ES-I3 (cell line): ENCODE measurements around the gene HSPH1.
"Not testable (repeated sequence)": the region's sequence is repeated elsewhere in the genome, so short reads cannot be mapped to it uniquely, and the experiment has no call there.

Experiments used
- H3K36me3 ChIP-seq: 2 replicates; pipeline ENCODE4 v1.6.1; 2013; ENCODE audit warnings: mild to moderate bottlenecking, low read length, control low read depth, moderate library complexity; ENCODE audit not compliant: insufficient read depth
- H3K4me1 ChIP-seq: 2 replicates; pipeline ENCODE4 v1.6.1; 2013; ENCODE audit warnings: mild to moderate bottlenecking, control low read depth, low read length; ENCODE audit not compliant: insufficient read depth
- H3K9ac ChIP-seq: 2 replicates; pipeline ENCODE4 v1.6.1; 2013; ENCODE audit warnings: low read depth, mild to moderate bottlenecking, low read length, moderate library complexity
- H3K9me3 ChIP-seq: 2 replicates; pipeline ENCODE4 v1.6.1; 2013; ENCODE audit warnings: mild to moderate bottlenecking, low read length, moderate library complexity; ENCODE audit not compliant: control insufficient read depth, insufficient read depth

The HSPH1 gene

DNA sequence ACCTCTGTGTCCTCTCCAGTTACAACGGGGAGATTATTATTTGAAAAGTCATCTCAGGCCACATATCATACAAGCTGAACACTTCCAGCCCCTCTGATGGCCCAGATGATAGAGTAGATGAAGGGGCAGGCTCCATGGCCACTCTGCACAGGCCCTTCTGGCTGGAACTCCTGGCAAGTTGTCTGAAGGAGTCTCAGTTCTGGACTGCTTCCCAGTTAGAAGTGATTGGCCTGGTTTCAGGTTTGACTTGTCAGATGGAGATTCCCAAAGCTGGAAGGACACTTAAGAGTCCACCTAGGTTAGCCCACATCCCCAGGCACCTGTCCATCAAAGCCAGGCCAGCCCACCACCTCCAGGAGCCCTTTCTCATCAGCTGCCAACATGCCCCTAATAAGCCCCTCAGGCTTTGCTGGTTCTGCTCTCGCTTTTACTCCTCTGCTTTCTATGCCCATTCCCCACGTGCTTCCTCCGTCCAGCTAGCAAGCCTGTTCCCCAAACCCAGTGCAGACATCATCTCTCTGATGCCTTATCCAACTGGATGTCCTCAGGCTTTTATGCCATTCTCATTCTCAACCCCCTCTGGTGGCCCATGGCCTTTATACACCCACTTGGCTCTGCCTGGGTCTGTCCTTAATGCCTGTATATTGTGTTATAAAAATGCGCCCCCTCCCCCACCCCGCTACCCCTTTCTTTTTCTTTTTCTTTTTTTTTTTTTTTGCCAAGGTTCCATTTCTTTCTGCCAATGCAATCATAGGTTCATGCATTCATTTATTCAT, 56.5 kb downstream of the HSPH1 start:
- H3K9me3 ChIP-seq, result no peaks in the 10 kb centered on the region
- H3K9ac ChIP-seq, result no peak overlapping the region
- H3K36me3 ChIP-seq, result no peaks in the 10 kb centered on the region
- H3K4me1 ChIP-seq, result no peaks in the 10 kb centered on the region

DNA sequence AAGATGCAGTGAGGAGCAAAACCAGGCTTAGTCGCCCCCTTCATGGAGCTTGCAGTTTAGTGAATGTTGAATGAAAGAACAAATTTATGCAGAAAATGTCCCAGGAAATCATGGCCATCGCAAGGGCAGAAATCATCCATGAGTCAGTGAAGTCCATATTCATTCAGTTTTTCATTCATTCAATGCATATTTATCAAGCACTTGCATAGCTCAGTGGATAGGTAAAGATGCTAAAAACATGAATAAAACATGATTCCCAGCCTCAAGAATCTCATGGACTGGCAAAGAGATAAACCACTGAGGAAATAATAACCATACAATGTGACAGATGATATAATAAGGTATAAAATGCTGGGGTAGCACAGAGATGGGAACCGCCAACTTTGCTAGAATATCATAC, 58.8 kb downstream of the HSPH1 start:
- no peaks in the 10 kb centered on the region for H3K4me1 ChIP-seq
- H3K9ac ChIP-seq, result no peak overlapping the region
- no peaks in the 10 kb centered on the region for H3K9me3 ChIP-seq
- H3K36me3 ChIP-seq, result no peaks in the 10 kb centered on the region

DNA sequence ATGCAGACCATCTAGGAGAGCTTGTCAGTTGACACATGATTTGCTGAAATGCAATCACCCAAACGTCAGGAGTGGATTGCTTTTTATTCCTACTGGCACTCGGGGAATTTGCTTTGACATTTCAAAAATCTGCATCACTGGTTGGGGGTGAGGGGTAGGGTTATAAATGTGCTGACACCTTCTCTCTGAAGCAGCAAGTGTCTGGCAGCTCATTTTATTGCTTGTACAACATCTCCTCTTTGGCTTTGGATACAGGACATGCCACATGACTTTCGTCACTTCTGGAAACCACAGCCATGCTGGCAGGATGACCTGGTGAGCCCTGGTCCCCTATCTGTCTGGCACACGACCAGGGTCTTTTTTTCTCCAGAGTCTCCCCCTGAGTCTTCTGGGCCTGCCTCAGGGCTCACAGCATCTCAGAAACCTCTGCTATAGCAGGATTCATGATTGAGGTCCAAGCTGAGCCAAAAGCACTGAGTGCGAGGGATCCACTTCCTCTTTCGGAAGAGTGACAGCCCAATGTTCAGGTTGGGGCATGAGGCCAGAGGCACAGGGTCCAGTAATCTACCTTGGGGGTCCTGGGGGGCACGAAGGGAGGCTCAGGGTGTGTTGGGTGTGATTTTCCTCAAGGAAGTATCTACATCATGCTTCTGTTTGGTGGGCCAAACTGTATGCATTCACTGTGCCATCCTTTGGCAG, 60.1 kb downstream of the HSPH1 start:
- H3K9ac ChIP-seq, result no peak overlapping the region
- H3K4me1 ChIP-seq, result no peaks in the 10 kb centered on the region
- H3K36me3 ChIP-seq, result no peaks in the 10 kb centered on the region
- no peaks in the 10 kb centered on the region for H3K9me3 ChIP-seq

DNA sequence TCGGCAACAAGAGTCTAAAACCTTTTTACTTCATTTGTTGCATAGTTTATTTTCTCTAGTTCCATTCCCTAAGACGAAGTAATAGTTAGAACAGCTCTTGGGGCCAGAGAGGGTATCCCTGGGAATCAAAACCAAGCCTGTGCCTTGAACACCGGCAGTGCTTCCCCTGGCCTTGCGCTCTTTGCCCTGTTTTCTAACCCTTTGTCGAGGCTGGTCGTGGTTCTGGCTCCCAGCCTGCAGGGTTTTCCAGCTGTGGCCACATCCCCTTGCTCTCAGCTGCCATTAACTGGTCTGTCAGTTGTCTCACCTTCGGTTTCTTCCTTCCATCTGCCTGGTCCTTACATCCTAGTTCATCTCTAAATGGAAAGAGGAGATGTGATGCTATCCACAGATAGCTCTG, 61.0 kb downstream of the HSPH1 start:
- no peak overlapping the region for H3K9ac ChIP-seq
- no peaks in the 10 kb centered on the region for H3K36me3 ChIP-seq
- H3K4me1 ChIP-seq, result no peaks in the 10 kb centered on the region
- no peaks in the 10 kb centered on the region for H3K9me3 ChIP-seq

DNA sequence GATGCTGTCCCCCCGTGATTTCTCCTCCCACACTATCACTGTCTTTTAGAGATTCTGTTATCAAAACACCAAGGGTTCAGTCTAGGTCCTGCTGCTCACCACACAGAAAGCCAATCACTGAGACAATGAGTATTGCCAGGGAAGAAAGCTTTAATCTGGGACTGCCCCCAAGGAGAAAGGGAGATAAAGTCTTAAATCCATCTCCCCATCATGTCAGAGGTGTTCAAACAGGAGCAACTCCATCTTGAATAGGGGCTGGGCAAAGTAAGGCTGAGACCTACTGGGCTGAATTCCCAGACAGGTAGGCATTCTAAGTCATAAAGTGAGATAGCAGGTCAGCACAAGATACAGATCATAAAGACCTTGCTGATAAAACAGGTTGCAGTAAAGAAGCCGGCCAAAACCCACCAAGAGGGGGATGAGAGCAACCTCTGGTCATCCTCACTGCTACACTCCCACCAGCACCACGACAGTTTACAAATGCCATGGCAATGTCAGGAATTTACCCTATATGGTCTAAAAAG, 63.7 kb downstream of the HSPH1 start:
- H3K36me3 ChIP-seq, H3K9ac ChIP-seq, H3K9me3 ChIP-seq, H3K4me1 ChIP-seq: not testable (repeated sequence)

DNA sequence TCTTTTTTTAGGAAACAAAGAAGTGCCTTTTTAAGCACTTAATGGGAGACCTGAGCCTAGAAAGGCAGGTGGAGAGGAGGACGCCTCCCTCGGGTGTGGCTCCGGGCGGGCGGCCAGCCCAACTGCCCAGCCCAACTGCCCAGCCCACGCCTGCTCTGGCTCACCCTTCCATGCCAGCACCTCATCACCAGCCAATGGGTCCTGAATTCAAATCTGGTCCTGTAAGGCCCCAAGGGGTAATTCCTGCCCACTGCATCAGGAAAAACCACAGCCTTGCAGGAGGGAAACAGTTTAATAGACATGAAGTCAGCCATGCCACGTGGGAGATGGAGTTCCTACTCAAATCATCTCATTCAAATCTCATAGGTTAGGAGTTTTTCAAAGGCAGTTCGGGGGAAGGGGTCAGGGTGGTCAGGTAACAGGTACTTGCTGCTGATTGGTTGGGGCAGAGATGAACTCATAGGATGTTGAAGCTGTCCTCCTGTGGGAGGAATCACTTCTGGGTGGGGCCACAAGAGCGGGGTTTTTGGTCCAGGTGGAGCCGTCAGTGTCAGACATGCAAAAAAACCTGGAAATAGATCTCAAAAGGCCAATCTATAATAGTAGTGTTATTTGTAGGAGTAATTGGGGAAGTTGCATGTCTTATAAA, 64.9 kb downstream of the HSPH1 start:
- Histone ChIP-seq H3K9ac (no peak overlapping the region; the same call in 1 of the 2 replicates), H3K4me1 (0 out of 2 replicates have a peak, but pooled peaks cover 3% of the 10 kb centered on the region), H3K9me3 (no peaks in the 10 kb centered on the region), H3K36me3 (no peaks in the 10 kb centered on the region)

DNA sequence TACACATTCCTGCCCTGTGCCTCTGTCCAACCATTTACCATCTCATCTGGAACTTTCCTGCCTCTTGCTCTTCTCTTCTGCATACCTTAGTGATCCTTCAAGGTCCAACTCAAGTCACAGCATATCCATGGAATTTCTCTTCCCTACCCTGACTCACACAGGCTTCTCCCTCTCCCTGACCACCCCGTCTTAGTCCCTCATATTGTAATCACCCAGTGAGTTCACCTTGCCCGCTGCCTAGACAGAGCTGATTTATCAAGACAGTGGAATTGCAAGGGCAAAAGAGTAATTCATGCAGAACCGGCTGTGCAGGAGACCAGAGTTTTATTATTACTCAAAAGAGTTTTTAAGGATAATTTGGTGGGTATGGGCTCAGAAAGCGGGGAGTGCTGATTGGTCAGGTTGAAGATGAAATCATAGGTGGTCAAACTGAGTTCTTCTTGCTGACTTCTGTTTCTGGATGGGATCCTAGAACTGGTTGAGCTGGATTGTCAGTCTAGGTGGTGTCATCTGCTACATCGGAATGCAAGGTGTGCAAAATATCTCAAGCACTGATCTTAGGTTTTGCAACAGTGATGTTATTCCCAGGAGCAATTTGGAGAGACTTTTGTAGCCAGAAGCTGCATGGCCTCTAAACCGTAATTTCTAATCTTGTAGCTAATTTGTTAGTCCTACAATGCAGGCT, 67.2 kb downstream of the HSPH1 start:
- Histone ChIP-seq H3K9me3 (no peaks in the 10 kb centered on the region), H3K4me1 (0 out of 2 replicates have a peak, but pooled peaks cover 3% of the 10 kb centered on the region), H3K36me3 (no peaks in the 10 kb centered on the region), H3K9ac (no peak overlapping the region)

DNA sequence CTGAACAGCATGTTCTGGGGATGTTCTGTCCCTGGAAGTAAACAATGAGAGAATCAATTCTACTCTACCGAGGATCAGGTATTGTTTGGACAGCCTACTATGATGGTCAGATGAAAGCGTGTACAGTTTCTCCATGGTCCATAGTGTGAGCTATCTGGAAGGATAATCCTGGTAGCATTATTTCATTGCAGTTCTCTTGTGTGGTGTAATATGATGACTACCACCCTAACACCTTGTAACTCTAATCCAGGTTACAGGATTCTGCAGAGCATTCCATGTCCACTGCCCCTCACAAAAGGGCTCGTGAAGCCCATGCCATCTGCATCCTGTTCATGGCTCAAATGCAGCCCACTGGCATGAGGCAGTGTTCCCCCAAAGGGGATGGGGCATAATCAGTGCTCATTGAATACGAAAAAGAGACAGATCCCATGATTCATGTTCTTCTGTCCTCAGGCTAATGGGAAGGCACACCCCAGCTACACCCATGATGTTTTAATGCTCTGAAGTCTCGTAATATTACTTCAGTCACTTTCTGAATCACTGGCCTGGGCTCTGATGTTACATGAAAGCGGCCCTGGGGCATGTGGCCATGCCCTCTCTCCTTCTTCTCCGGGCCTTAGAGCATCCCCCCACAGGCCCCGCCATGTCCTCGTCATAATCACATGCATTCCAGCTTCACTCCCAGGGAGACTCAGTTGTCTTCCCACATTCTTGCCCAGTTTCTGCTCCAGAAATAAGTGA, 68.4 kb downstream of the HSPH1 start:
- H3K9ac ChIP-seq, result no peak overlapping the region
- H3K36me3 ChIP-seq, result no peaks in the 10 kb centered on the region
- no peaks in the 10 kb centered on the region for H3K9me3 ChIP-seq
- H3K4me1 ChIP-seq, result 0 out of 2 replicates have a peak, but pooled peaks cover 3% of the 10 kb centered on the region

DNA sequence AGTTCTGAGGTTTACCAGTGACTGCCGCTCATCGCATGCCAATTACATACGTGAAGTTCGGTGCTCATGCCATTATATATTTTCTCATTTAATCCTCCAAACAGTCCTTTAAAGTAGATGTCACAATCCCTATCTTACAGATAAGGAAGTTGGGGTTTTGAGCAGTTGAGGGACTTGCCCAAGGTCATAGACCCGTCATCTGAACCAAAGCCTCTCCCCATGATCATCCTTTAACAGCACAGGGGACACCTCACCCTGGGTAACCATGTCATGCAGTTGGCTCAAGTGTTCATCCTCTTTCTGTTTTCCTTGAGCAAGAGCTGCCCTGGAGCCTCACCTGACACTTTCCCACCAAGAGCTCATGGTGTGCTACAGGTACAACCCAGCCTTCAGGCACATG, 69.1 kb downstream of the HSPH1 start:
- Histone ChIP-seq H3K9me3 (no peaks in the 10 kb centered on the region), H3K36me3 (no peaks in the 10 kb centered on the region), H3K4me1 (0 out of 2 replicates have a peak, but pooled peaks cover 3% of the 10 kb centered on the region), H3K9ac (no peak overlapping the region)

DNA sequence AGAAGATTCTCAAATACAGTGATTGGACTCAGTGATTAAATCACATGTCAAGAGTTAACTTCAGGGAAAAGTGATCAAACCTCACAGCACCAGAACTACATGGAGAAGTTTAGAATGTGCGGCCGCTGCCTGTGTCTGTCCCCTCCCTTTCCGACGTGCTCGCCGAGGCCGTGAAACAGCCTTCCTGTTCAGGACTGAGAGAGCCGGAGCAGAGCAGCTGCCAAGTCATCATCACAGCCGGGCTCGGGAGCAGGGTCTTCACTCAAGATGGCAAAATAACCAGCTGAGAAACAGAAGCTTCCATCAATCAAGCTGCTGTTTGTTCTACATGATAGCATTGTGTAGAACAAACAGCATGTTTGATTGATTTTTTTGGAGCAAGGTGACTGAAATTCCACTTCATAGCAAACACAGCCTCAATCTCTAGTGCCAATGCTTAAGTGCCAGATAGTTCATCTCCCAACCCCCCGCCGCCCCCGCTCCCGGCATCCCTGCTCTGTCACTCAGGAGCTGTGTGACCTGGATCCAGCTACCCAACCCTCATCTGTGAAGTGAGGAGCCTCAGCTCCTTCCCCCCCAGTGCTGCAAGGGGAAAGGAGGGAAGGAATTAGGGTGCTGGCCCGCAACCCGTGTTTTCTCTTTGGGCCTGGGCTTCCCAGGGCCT, 70.6 kb downstream of the HSPH1 start:
- Histone ChIP-seq H3K4me1 (0 out of 2 replicates have a peak, but pooled peaks cover 3% of the 10 kb centered on the region), H3K36me3 (no peaks in the 10 kb centered on the region), H3K9me3 (no peaks in the 10 kb centered on the region), H3K9ac (no peak overlapping the region)

DNA sequence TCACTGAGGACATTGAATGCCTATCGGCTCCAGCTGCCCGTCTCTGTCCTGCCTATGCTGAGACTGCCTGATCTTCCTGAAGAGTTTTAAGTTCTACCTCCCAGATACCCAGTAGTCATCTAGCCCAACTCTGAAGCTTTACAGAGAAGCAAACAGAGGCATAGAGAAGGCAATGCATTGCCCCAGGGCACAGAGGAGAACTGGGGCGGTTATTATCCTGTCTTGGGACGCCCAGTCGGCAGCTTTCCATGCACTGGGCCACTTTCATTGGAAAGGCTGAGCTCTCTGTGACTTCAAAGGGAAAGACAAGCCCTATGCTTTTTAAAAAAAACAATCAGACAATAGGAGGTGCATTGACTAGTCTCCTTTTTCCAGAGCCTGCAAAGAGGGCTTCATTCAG, 71.6 kb downstream of the HSPH1 start:
- Histone ChIP-seq H3K4me1 (0 out of 2 replicates have a peak, but pooled peaks cover 1% of the 10 kb centered on the region), H3K9me3 (no peaks in the 10 kb centered on the region), H3K36me3 (no peaks in the 10 kb centered on the region), H3K9ac (no peak overlapping the region)

DNA sequence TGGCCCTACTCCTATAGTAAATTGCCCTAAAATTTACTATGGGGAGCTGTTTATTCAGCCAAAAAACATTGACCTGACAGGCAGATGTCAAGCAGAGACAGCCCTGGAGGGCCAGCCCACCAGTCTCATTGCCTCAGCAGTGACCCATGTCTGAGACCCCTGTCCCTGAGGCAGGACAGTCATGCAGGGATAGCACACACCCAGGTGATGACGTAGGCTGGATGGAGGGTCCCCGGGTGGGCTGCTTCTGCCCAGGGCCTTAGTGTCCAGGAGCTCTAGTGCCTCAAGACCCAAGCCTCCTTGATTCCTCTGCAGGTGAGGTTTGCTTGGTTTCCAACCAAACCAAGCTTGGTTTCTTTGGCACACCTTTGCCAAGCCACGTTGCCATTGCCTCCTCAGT, 72.1 kb downstream of the HSPH1 start:
- no peaks in the 10 kb centered on the region for H3K4me1 ChIP-seq
- H3K9ac ChIP-seq, result no peak overlapping the region
- H3K36me3 ChIP-seq, result no peaks in the 10 kb centered on the region
- H3K9me3 ChIP-seq, result no peaks in the 10 kb centered on the region

DNA sequence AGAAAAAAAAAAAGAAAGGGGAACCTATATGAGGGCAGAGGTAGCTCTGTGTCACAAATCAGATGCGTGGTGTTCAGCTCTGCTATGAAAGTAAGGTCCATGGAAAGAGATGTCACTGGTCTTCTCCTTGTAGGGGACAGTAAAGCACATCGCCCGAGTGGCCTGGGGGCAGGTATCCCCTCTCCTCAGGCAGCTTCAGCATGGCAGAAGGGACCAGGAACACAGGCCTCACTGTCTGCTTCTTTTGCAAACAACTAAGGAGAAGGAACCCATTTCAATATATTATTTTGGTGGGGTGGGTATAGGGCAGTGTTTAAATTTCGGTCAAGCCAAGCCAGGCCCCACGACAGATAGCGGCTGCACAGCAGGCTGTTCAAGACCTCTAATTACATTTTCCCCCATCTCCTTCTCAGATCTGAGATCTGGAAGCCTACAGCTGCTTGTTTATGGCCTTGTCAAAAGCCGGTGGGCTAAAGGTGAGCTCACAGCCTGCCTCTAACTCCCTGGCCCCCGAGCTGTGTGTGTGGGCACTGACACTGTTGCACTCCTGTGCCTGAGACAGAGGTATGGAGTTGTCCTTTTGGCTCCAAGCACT, 72.8 kb downstream of the HSPH1 start:
- no peaks in the 10 kb centered on the region for H3K36me3 ChIP-seq
- no peaks in the 10 kb centered on the region for H3K4me1 ChIP-seq
- no peaks in the 10 kb centered on the region for H3K9me3 ChIP-seq
- no peak overlapping the region for H3K9ac ChIP-seq
